Ovary (tissue), 9 donors: ENCODE data around the gene NHP2. TPM values are rescaled to one million over a fixed set of nuclear protein-coding genes. Genes with fewer than 3 reads are reported as not detected.
A peak's percentile ranks its signal among the peaks of the same experiment; 100 is the strongest.

ENCODE experiments used
- DNase-seq, 5 donors: peaks; one replicate each; pipeline ENCODE4 v3.0.0-alpha.2; 2019 to 2020
- H3K27ac ChIP-seq, 2 donors: fragments of 200-600 bp; one replicate each; pipeline versions ENCODE4 v1.5.1 to v1.8.0; 2019 to 2022
- H3K27me3 ChIP-seq: fragments of 200-600 bp; one replicate; pipeline ENCODE4 v1.8.0; 2022
- H3K36me3 ChIP-seq: fragments of 200-600 bp; sonication (generic); one replicate; pipeline ENCODE4 v1.5.1; 2019
- H3K4me1 ChIP-seq: one replicate; pipeline ENCODE4 v1.8.1; 2013; ENCODE audit warnings: mild to moderate bottlenecking, moderate library complexity; ENCODE audit not compliant: insufficient read depth
- H3K4me3 ChIP-seq: fragments of 200-600 bp; sonication (generic); one replicate; pipeline ENCODE4 v1.5.1; 2017
- H3K9me3 ChIP-seq, 2 donors: fragments of 200-600 bp in 1 of 2; sonication (generic) in 1 of 2; one replicate each; pipeline versions ENCODE4 v1.5.1 to v1.8.1; 2013 to 2019; ENCODE audit warnings: mild to moderate bottlenecking in 1 of 2, moderate library complexity in 1 of 2
- CTCF ChIP-seq, 3 donors: fragments of 450-650 bp in 2 of 3; fragments of 200-600 bp in 1 of 3; IDR thresholded peaks; one replicate each; pipeline versions ENCODE4 v1.5.1 to v1.8.0; 2016 to 2022; ENCODE audit warnings: antibody characterized with exemption in 3 of 3, mild to moderate bottlenecking in 1 of 3
- EP300 ChIP-seq: sonication (generic); formaldehyde crosslinking; IDR thresholded peaks from one replicate; pipeline ENCODE4 v1.6.1; 2017; ENCODE audit warnings: antibody characterized with exemption
- POLR2A ChIP-seq: fragments of 450-650 bp; IDR thresholded peaks from one replicate; pipeline ENCODE4 v1.6.1; 2017; ENCODE audit warnings: antibody characterized with exemption, mild to moderate bottlenecking, moderate library complexity
- WGBS, 3 donors: extraction: QIAGEN DNeasy Blood & Tissue Kit in 1 of 3; methylation state at CpG; one replicate each; pipeline versions ENCODE4 v1.1.5 to v1.1.7; 2013 to 2017; 5-methylcytosine and 5-hydroxymethylcytosine counted together
- intact Hi-C, 4 donors: fragments of 100-400 bp; cut with DNase I; formaldehyde crosslinking; loops; one replicate each; pipeline versions ENCODE4 v1.11.0 to v1.15.1; 2022 to 2023
- polyA plus RNA-seq, 2 donors: library from polyadenylated mRNA; stranded (reverse); fragments of 200-250 nt in 1 of 2; fragments of 350-450 nt in 1 of 2; fragmentation: Illumina TruSeq in 1 of 2; extraction: RNeasy Lipid Tissue Mini Kit (QIAGEN cat#74804) in 1 of 2; gene quantifications; one replicate each; pipeline ENCODE4 v1.2.3, GENCODE V29; 2013 to 2014
- total RNA-seq, 7 donors: library from RNA; depleted of rRNA in 2 of 7; stranded (reverse); fragments of >200 nt in 2 of 7; fragmentation: NEBNext Ultra II Directional in 3 of 7; extraction: Animal tissue kit (Norgen Biotek cat#: 25700) in 3 of 7; gene quantifications; one replicate each; pipeline versions ENCODE4 v1.1.0 to v1.2.4, GENCODE V29; 2016 to 2023
- donor health status: DM: no; HTN: no; CAD: no; lungs with moderate emphysema.
- donor health status: DM: no; HTN: no; CAD: no.
- donor health status: Bipolar disorder and iron deficiency.
- donor health status: DM: yes; HTN: yes; CAD: no.
- donor health status: DM: no; HTN: no; CAD: no.
- donor health status: DM: yes; HTN: yes; CAD: no.

NHP2 gene
- total and polyA plus RNA-seq, 9 donors: 50.1 to 174 (median 115) TPM

DNA sequence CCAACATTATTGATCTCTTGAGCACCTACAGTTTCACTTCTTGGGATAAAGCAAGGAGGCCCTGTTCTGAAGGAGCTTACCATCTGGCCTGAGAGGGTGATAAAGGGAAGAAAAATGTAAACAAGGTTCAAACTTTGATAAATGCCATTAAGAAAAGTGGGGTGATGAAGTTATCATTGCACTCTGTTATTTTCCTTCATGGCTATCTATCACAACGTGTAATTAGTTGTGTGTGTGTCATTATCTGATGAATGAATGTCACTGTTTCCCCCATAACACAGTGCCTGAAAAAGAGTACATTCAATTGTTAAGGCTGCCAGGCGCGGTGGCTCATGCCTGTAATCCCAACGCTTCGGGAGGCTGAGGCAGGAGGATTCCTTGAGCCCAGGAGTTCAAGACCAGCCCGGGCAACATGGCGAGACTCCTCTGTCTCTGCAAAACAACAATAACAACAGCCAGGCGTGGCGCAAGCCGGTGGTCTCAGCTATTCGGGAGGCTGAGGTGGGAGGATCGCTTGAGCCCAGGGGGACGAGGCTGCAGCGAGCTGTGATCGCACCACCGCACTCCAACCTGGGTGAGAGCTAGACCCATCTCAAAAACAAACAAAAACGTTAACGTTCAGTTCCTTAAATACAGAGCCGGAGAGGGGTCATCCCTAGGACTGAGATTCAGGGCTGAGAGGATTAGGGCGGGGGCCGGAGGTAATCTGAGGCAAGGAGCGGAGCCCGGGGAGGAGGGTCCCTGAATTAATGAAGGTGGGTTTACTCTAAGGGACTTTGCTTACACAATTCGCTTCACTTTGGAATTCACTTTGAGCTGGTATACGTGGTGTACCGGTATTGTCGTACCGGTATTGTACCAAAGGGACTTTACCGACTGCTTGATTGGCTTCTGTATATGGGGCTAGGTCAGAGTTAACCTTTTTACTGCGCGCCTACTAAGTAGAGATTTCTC, 917 bp downstream of the NHP2 start:
- H3K4me3 ChIP-seq: peak overlapping the region; percentile 69
- H3K9me3 ChIP-seq: no peaks in the 10 kb centered on the region
- intact Hi-C loops: no loop called here
- no peaks in the 10 kb centered on the region for H3K36me3 ChIP-seq
- WGBS, 3 donors: 35 to 45% (median 38%) methylated on average over 31 of the region's 31 CpGs
- H3K27me3 ChIP-seq: no peaks in the 10 kb centered on the region
- H3K4me1 ChIP-seq: peaks cover 8% of the 10 kb centered on the region
- peak overlapping the region in 1 of 2 donors; percentile 51 for H3K27ac ChIP-seq
- no peak for TF ChIP-seq EP300
- TF ChIP-seq POLR2A: no peak
- TF ChIP-seq CTCF (IDR thresholded peaks at IDR 0.05): no peak
- DNase-seq: no peak

DNA sequence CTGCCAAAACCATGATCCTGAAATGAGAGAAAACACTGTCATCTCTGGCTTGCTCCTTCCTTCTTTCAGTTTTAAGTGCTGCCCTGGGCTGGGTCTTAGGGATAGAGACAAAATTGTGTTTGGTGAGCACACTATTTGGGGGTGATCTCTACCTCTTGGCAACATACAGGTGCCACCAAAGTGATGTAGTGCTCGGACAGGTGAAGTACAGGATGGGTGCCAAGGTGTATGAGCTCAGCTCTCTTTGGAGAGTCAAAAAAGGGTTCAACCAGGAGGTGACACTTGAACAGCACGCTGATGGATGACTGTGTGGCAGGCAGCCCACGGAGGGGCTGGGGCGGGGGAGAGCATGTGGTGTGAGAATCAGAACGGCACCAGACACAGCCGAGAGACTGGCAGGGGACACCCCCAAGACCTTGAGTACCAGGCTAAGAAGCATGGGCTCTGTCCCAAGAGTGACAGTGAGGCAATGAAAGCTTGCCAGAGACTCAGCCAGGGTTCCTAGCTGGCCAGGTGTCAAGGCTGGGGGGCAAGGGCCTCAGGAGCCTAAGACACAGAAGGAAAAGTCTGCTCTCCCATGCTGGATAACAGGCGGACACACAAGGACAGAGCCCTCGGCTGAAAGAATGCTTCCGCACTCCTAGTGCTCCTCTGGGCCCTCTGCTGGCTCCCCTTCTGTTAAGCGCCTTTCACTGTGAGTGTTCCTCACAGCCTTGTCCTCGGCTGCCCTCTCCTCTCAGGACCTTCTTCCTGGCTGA, 2.5 kb downstream of the NHP2 start:
- Histone ChIP-seq H3K27ac (no peak overlapping the region), H3K4me3 (no peak overlapping the region), H3K36me3 (no peaks in the 10 kb centered on the region), H3K27me3 (no peaks in the 10 kb centered on the region), H3K4me1 (peaks cover 8% of the 10 kb centered on the region), H3K9me3 (no peaks in the 10 kb centered on the region)
- TF ChIP-seq POLR2A (no peak), CTCF (IDR thresholded peaks at IDR 0.05) (no peak), EP300 (no peak)
- intact Hi-C loops: no loop called here
- DNase-seq: no peak
- 62 to 68% (median 63%) methylated on average over 11 of the region's 11 CpGs for WGBS, 3 donors

DNA sequence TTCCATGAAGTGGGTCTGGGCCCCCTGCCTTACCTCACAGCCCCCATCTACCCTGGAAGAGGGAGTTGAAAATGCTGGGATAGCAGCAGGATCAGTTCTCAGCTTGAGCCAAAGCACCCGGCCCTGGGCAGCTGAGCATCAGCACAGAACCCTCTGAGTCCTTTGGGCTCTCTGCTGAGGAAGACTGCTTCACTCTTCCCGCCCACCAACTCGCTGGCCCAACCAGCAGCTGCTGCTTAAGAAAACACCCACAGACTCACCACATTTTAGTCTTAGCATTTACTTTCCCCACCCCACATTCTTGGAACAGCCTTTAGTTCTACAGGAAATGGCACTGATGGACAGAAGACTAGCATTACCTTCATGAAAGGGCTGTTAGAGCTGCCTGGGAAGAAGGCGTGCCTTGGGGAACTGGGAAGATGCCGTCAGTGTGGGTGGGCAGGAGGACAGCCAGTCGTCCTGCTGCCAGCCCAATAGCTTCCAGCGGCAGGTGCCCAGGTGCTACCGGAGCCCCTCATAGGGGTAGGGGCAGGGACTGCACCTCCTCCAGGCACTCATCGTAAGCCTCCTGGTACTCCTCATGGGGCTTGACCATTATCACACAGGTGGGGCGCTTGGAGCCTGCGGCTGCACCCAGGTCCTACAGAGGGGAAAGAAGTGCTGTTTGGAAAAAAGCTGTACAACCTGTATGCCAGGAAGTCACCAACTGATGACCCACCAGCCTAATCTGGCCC, 4.3 kb downstream of the NHP2 start:
- Histone ChIP-seq H3K9me3 (no peaks in the 10 kb centered on the region), H3K27ac (no peak overlapping the region), H3K4me3 (no peak overlapping the region), H3K4me1 (peaks cover 6% of the 10 kb centered on the region), H3K27me3 (no peaks in the 10 kb centered on the region), H3K36me3 (no peaks in the 10 kb centered on the region)
- DNase-seq: no peak
- no peak for TF ChIP-seq CTCF (IDR thresholded peaks at IDR 0.05)
- WGBS, 3 donors: 72 to 80% (median 78%) methylated on average over 11 of the region's 11 CpGs
- intact Hi-C loops: loop anchor here in 1 of 4 donors (10.0 kb wide), 1 partner anchor 75 kb away; no protein-coding TSS in a partner anchor

DNA sequence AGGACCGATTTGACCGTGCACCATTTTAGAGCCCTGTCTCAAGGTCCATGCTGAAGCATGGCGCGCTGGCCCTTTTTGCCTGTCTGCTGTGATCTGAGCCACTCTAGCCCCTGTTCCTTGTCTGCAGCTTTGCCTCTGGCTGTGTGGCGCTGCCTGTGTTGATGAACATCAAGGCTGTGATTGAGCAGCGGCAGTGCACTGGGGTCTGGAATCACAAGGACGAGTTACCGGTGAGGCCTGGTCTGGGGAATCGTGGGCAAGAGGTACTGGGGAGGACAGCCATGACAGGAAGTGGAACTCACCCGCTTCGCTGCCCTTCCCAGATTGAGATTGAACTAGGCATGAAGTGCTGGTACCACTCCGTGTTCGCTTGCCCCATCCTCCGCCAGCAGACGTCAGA, 6.3 kb downstream of the NHP2 start:
- no peak overlapping the region for H3K4me3 ChIP-seq
- no peaks in the 10 kb centered on the region for H3K4me1 ChIP-seq
- TF ChIP-seq POLR2A (no peak), CTCF (IDR thresholded peaks at IDR 0.05) (no peak), EP300 (no peak)
- no peaks in the 10 kb centered on the region for H3K9me3 ChIP-seq
- no peak overlapping the region for H3K27ac ChIP-seq
- 82 to 83% (median 83%) methylated on average over 15 of the region's 15 CpGs for WGBS, 3 donors
- H3K36me3 ChIP-seq: no peaks in the 10 kb centered on the region
- DNase-seq: no peak
- no peaks in the 10 kb centered on the region for H3K27me3 ChIP-seq
- intact Hi-C loops: loop anchor here in 1 of 4 donors (10.0 kb wide), 1 partner anchor 77 kb away; no protein-coding TSS in a partner anchor
